Upper lobe of left lung (tissue), 6 donors: Measurements from ENCODE around the gene EYA2. TPM values are rescaled to one million over a fixed set of nuclear protein-coding genes. Genes with fewer than 3 reads are reported as not detected.

Experiments
- ATAC-seq, 2 donors: fragments of 200-7000 bp; cut with Tn5 transposase; one replicate each; pipeline ENCODE4 v1.9.1; 2022; ENCODE audit warnings: mild to moderate bottlenecking in 2 of 2, moderate library complexity in 2 of 2; ENCODE audit not compliant: low FRiP score in 2 of 2
- DNase-seq, 2 donors: peaks; one replicate each; pipeline ENCODE4 v3.0.0-alpha.2; 2019 to 2020
- H3K27ac ChIP-seq, 4 donors: fragments of 200-600 bp; sonication (generic); one replicate each; pipeline ENCODE4 v1.5.1; 2016 to 2019
- H3K27me3 ChIP-seq, 4 donors: fragments of 200-600 bp; sonication (generic); one replicate each; pipeline ENCODE4 v1.5.1; 2017 to 2019
- H3K36me3 ChIP-seq, 4 donors: fragments of 200-600 bp; sonication (generic); one replicate each; pipeline ENCODE4 v1.5.1; 2016 to 2019
- H3K4me1 ChIP-seq, 4 donors: fragments of 200-600 bp; sonication (generic); one replicate each; pipeline ENCODE4 v1.5.1; 2018 to 2019
- H3K4me3 ChIP-seq, 4 donors: fragments of 200-600 bp; sonication (generic); one replicate each; pipeline ENCODE4 v1.5.1; 2017 to 2019; ENCODE audit warnings: mild to moderate bottlenecking in 2 of 4, moderate library complexity in 1 of 4
- H3K9me3 ChIP-seq, 4 donors: fragments of 200-600 bp; sonication (generic); one replicate each; pipeline ENCODE4 v1.5.1; 2018 to 2019
- CTCF ChIP-seq, 6 experiments: fragments of 450-650 bp in 4 of 6; fragments of 200-600 bp in 2 of 6; sonication (generic) in 2 of 6; IDR thresholded peaks; one replicate each; pipeline ENCODE4 v1.5.1; 2016 to 2019; ENCODE audit warnings: antibody characterized with exemption in 6 of 6
- EP300 ChIP-seq, 4 donors: sonication (generic); formaldehyde crosslinking; IDR thresholded peaks; one replicate each; pipeline ENCODE4 v1.5.1; 2017; ENCODE audit warnings: antibody characterized with exemption in 4 of 4, control low read depth in 2 of 4
- POLR2A ChIP-seq, 4 donors: fragments of 450-650 bp; IDR thresholded peaks; one replicate each; pipeline ENCODE4 v1.5.1; 2016 to 2017; ENCODE audit warnings: antibody characterized with exemption in 4 of 4, mild to moderate bottlenecking in 2 of 4
- POLR2AphosphoS5 ChIP-seq, 2 donors: sonication (generic); formaldehyde crosslinking; IDR thresholded peaks; one replicate each; pipeline ENCODE4 v1.5.1; 2017; ENCODE audit warnings: antibody characterized with exemption in 2 of 2
- WGBS, 2 donors: methylation state at CpG; one replicate each; pipeline ENCODE4 v1.1.5; 2017 to 2018; 5-methylcytosine and 5-hydroxymethylcytosine counted together
- total RNA-seq, 6 donors: library from RNA; depleted of rRNA in 4 of 6; stranded (reverse); fragments of >200 nt in 4 of 6; gene quantifications; one replicate each; pipeline versions ENCODE4 v1.1.0 to v1.2.1, GENCODE V29; 2016 to 2021
- donor health status: DM: no; HTN: no; CAD: no; lungs with moderate emphysema.
- donor health status: DM: no; HTN: yes; CAD: no; lungs with severe emphysema.

Gene EYA2
- total RNA-seq, 6 donors from 2014 or later, result 0.66 to 9.4 (median 3.0) TPM

GRCh38 chr20:47097691-47098622, 203.3 kb downstream of the EYA2 start:
- TF ChIP-seq CTCF (IDR thresholded peaks at IDR 0.05) (no peak), POLR2A (IDR thresholded peaks at IDR 0.05) (no peak), EP300 (IDR thresholded peaks at IDR 0.05) (no peak), POLR2AphosphoS5 (IDR thresholded peaks at IDR 0.05) (no peak)
- H3K27ac ChIP-seq, result no peak overlapping the region
- peaks cover 0 to 4% (median 0%) of the 10 kb centered on the region in 4 donors for H3K9me3 ChIP-seq
- WGBS, 2 donors, result 71 to 83% methylated on average over 13 of the region's 13 CpGs
- no peak overlapping the region for H3K4me3 ChIP-seq
- H3K4me1 ChIP-seq, result no peaks in the 10 kb centered on the region
- DNase-seq (no peak), ATAC-seq (no peak)
- H3K36me3 ChIP-seq, result no peaks in the 10 kb centered on the region
- no peaks in the 10 kb centered on the region for H3K27me3 ChIP-seq

DNA sequence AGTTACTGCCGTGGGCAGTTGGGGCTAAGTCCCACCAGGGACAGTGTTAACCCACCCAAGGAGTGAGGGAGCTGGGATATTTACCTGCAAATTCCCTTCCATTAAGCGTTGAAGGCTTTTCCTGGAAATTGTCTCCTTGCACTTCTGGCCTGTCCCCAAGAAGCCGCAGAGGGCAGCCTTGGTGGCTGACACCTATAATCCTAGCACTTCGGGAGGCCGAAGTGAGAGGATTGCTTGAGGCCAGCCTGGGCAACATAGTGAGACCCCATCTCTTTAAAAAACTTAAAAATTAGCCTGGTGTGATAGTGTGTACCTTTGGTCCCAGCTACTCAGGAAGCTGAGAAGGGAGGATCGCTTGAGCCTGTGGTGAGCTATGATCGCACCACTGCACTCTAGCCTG, 204.4 kb downstream of the EYA2 start:
- peaks cover 0 to 4% (median 0%) of the 10 kb centered on the region in 4 donors for H3K9me3 ChIP-seq
- no peaks in the 10 kb centered on the region for H3K27me3 ChIP-seq
- no peak overlapping the region for H3K4me3 ChIP-seq
- WGBS, 2 donors, result 85% methylated on average over 7 of the region's 7 CpGs
- DNase-seq (no peak), ATAC-seq (no peak)
- no peaks in the 10 kb centered on the region for H3K36me3 ChIP-seq
- TF ChIP-seq POLR2AphosphoS5 (IDR thresholded peaks at IDR 0.05) (no peak), EP300 (IDR thresholded peaks at IDR 0.05) (no peak), CTCF (IDR thresholded peaks at IDR 0.05) (no peak), POLR2A (IDR thresholded peaks at IDR 0.05) (no peak)
- H3K4me1 ChIP-seq, result no peaks in the 10 kb centered on the region
- no peak overlapping the region for H3K27ac ChIP-seq

GRCh38 chr20:47099825-47100441, 205.3 kb downstream of the EYA2 start:
- H3K9me3 ChIP-seq, result peaks cover 0 to 4% (median 0%) of the 10 kb centered on the region in 4 donors
- no peak overlapping the region for H3K27ac ChIP-seq
- H3K4me3 ChIP-seq, result no peak overlapping the region
- H3K4me1 ChIP-seq, result no peaks in the 10 kb centered on the region
- 38 to 44% methylated on average over 6 of the region's 6 CpGs for WGBS, 2 donors
- peak in 1 of 2 donors; percentile 67 for ATAC-seq
- no peak for DNase-seq
- TF ChIP-seq POLR2A (IDR thresholded peaks at IDR 0.05) (no peak), CTCF (IDR thresholded peaks at IDR 0.05) (no peak), EP300 (IDR thresholded peaks at IDR 0.05) (no peak), POLR2AphosphoS5 (IDR thresholded peaks at IDR 0.05) (no peak)
- H3K36me3 ChIP-seq, result no peaks in the 10 kb centered on the region
- no peaks in the 10 kb centered on the region for H3K27me3 ChIP-seq

GRCh38 chr20:47102629-47103028, 208.0 kb downstream of the EYA2 start:
- Histone ChIP-seq H3K27ac (peak overlapping the region in 1 of 4 donors; percentile 11), H3K27me3 (no peaks in the 10 kb centered on the region), H3K9me3 (no peaks in the 10 kb centered on the region), H3K36me3 (no peaks in the 10 kb centered on the region), H3K4me3 (no peak overlapping the region), H3K4me1 (no peaks in the 10 kb centered on the region)
- ATAC-seq, result peak in 1 of 2 donors; percentile 28
- no peak for DNase-seq
- WGBS, 2 donors, result 53 to 59% methylated on average over 2 of the region's 2 CpGs
- peak in 1 of 2 donors; percentile 23 for TF ChIP-seq POLR2AphosphoS5 (IDR thresholded peaks at IDR 0.05)
- no peak for TF ChIP-seq EP300 (IDR thresholded peaks at IDR 0.05)

GRCh38 chr20:47106786-47107185, 212.1 kb downstream of the EYA2 start:
- Histone ChIP-seq H3K27ac (no peak overlapping the region), H3K4me1 (no peaks in the 10 kb centered on the region), H3K9me3 (peaks cover 0 to 12% (median 3%) of the 10 kb centered on the region in 4 donors), H3K36me3 (no peaks in the 10 kb centered on the region), H3K4me3 (no peak overlapping the region), H3K27me3 (no peaks in the 10 kb centered on the region)
- DNase-seq (no peak), ATAC-seq (no peak)
- TF ChIP-seq POLR2A (IDR thresholded peaks at IDR 0.05) (no peak), CTCF (IDR thresholded peaks at IDR 0.05) (no peak), POLR2AphosphoS5 (IDR thresholded peaks at IDR 0.05) (no peak), EP300 (IDR thresholded peaks at IDR 0.05) (no peak)
- WGBS, 2 donors, result 74 to 80% methylated on average over 7 of the region's 7 CpGs
